Choroid plexus epithelial cell (primary cell): ENCODE results near the gene NT5M.

ENCODE experiments used
- DNase-seq: peaks from one replicate; pipeline ENCODE4 v3.0.0-alpha.2; 2010; ENCODE audit warnings: low read depth
- H3K4me3 ChIP-seq: 2 replicates; pipeline ENCODE4 v1.5.1; 2011; ENCODE audit warnings: low read depth, mild to moderate bottlenecking, control low read depth, low read length, moderate library complexity
- CTCF ChIP-seq: conservative IDR thresholded peaks from 2 replicates; pipeline ENCODE4 v1.5.1; 2011; ENCODE audit warnings: low read depth, mild to moderate bottlenecking, control low read depth, inconsistent platforms, low read length, moderate library complexity

NT5M gene

GRCh38 chr17:17343896-17344506, 40.8 kb downstream of the NT5M start:
- no peak for DNase-seq
- no peak for TF ChIP-seq CTCF

GRCh38 chr17:17344507-17345293, 41.5 kb downstream of the NT5M start:
- DNase-seq = no peak
- no peak for TF ChIP-seq CTCF
- no peak overlapping the region for H3K4me3 ChIP-seq

More at GRCh38 chr17:17343896-17344506, 40.8 kb downstream of the NT5M start:
- H3K4me3 ChIP-seq = no peak overlapping the region

DNA sequence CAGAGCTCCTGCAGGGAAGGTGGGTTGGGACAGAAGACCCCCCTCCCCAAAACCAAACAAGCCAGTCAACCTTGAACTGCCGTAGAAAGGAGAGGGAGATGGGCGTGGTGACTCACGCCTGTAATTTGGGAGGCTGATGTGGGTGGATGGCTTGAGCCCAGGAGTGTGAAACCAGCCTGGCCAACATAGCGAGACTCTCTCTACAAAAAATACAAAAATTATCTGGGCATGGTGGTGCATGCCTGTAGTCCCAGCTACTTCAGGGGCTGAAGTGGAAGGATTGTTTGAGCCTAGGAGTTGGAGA, 42.1 kb downstream of the NT5M start:
- no peak for DNase-seq
- no peak overlapping the region for H3K4me3 ChIP-seq
- no peak for TF ChIP-seq CTCF

DNA sequence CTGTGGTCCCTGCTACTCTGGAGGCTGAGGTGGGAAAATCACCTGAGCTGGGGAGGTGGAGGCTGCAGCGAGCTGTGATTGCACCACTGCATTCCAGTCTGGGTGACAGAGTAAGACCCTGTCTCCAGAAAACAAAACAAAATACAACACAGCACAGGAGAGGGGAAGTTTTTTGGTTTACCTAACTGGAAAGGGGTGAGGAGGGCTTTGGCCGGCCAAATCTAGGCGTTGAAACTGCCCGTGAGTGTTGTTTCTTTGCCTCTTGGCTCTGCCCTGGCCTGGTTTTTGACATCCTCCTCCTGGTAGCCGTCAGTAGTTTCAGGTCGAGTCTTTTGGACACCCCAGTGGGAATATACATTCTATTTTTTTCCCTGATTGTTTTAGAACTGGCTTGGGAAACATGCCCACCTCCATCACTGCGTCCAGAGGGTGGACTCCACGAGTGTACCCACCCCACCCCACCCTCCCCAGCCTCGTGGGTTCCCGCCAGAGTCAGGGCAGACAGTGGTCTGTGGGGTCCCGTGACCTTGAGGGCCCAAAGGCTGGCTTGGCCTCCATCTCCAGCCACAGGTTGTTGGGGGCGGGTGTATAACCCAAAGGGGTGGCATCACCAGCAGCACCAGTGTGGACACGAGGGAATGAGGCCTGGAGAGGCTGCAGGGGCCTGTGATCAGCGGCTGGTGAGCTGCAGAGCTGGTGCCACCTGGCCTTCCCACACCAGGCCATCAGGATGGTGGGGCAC, 42.7 kb downstream of the NT5M start:
- no peak overlapping the region for H3K4me3 ChIP-seq
- DNase-seq = no peak
- TF ChIP-seq CTCF = no peak

DNA sequence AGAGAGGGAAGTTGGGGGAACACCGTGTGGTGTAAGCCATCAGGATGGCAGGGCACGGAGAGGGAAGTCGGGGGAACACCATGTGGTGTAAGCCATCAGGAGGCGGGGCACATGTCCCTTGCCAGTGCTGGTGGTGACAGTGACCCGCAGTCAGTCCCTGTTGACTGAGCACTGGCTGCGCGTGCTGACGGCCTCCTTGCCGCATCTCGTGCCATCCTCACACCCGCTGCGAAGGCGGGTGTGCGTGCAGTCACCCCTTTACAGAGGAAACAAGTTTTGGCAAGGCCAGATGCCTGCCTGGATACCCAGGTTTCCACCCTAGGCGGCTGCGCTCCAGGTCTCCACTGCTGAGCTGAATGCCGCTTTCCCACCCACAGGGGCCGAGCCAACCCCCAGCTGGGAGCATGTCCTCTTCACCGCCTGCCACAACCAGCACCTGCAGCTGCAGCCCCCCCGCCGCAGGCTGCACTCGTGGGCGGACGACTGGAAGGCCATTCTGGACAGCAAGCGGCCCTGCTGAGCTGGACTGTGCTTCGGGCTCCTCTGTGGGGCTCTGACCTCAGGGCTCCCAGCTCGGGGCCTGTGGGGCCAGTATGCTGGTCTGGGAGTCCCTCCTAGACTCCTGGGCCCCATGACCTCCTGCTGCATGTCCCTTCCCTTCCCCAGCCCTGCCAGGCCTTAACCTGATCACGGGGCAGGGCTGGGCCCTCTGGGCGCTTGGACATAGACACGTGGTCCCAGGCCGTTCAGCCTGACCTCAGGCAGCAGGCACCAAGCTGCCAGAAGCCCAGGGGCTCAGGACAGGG, 43.5 kb downstream of the NT5M start:
- no peak for DNase-seq
- TF ChIP-seq CTCF = no peak
- no peak overlapping the region for H3K4me3 ChIP-seq

- no peak overlapping the region for H3K4me3 ChIP-seq
- no peak for TF ChIP-seq CTCF
- no peak for DNase-seq
Observed at GRCh38 chr17:17347234-17347955, 44.2 kb downstream of the NT5M start.
